NCI-H1694 (cell line): Measurements from ENCODE around the gene VASP.

Source experiments
- DNase-seq: peaks from one replicate; lab custom pipeline; 2025; lab: John Stamatoyannopoulos, UW

The VASP gene

DNA sequence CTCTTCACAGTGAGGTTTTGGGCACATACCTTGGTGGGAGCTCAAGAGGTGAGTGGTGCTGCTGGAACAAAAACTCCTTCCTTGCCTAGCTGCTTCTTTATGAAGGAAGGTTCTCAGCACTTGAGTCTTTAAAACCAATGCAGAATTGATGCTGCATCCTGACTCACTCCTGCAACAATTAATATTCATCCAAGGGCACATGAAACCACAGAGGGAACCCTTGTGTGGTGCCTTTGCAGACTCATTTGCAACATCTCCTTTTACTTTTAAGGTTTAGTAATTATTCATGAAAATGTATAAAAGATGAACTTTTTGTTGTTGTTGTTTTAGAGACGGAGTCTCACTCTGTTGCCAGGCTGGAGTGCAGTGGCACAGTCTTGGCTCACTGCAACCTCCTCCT, 47.2 kb downstream of the VASP start:
- DNase-seq: no peak

DNA sequence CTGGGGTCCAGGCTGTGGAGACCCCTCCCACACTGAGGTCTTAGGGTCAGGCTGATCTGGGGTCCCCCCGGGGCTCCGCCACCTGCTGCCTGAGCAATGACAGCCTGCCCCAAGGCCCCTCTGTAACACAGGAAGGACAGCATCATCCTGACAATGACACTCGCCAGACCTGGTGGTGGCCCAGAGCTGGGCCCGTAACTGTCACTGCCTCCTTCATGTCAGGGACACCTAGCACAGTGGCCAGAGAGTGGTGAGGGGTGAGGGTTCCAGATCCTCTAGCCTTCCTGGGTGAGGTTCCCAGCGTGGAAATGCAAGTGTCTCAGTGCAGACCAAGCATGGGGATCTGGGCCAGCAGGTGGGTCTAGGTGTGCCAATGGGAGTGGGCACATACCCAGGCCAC, 49.6 kb downstream of the VASP start:
- no peak for DNase-seq

DNA sequence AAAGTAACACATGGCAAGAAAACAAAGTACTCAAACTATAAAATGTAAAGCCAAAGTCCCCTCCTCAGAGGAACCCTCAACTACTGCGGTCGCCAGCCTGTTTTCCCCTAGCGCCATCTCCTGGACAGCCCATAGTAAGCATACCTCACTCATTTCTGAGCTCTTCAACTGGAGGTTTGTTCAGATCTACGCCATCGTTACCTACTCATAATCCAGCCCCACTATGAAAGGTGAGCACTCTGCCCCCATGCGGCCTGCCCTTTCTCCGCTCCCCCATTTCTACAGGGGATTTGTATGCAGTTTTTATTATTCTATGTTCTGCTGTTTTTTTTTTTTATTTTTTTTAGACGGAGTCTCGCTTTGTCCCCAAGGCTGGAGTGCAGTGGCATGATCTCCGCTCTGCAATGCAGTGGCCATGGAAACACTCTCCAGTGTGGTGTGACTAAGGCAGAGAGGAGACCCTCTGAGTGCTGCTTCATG, 51.2 kb downstream of the VASP start:
- DNase-seq: peak; percentile 59

DNA sequence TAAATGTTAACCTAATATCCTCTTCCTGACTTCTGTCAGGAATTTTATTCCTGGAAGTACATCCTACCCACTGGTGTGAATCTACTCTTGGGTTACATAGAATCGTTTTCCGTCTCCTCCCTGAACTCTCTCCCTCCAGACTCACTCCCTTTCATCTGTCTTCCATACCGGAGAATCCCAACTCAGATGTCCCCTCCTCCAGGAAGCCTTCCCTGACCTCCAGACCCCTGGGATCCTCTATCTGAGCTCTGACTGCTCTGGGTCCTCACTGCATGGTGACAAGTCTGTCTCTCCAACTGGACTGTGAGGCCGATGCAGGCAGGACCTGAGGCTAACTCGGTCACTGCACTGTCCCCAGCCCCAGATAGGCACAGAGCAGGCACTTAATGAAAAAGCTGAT, 52.8 kb downstream of the VASP start:
- DNase-seq: no peak

DNA sequence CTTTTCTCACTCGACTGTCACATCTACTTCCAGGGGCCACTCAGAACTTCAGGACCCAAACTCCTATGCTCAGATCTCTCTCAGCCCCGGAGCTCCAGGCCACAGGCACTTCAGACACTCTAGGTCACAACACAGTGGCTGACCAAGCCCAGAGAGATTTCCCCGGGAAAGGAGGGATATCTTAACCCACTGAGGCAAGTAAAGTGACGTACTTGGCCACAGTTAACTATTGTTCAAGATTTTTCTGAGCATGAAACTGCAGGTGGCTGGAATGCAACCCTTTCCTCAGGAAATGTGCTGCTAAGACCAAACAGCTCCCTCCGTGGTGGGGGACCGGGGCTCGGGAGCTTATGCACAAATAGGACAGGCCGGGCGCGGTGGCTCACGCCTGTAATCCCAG, 53.4 kb downstream of the VASP start:
- no peak for DNase-seq

DNA sequence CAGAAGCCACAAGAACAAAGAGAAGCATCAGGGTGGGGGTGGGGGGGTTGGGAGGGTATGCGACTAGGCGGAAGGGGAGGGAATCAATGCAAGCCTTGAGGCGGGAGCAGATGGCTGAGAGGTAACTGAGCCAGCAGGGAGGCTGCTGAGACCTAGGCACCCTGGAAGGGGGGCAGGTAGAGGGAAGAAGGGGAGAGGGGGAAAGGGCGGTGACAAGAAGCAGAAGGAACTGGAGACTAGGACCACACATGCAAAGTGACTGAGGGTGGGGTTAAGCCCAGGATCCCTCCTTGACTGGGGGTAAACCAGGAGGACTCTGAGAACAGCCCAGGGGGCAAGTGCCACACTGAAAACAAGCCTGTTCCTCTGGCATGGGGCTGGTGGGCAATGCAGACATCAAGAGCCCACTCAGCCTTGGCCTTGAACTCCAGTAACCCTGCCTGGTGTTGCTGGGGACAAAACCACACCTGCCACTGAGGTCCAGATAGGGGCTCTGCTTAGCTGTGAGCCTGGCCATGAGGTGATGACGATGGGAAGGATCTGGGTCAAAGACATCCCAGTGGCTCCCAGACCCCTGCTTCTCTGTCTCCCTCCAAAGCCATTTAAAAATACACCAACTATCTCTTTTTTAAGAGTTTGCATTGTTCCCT, 57.0 kb downstream of the VASP start:
- DNase-seq: no peak

DNA sequence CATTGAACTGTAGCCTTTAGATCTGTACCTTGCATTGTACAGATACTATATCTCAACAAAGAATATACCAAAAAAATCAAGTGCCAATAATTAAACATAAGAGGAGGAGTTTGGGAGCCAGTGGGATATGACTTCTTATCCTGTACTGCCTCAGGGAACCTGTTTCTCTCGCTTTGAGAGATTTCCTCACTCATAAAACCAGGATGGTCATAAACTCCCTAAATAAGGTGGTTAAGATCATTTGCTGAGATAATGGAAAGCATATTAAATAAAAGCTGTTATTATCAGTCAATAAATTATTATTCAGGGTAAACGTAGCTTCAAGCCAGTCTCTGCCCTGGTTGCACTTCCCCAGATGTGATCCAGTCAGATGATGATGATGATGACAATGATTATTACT, 60.3 kb downstream of the VASP start:
- no peak for DNase-seq

DNA sequence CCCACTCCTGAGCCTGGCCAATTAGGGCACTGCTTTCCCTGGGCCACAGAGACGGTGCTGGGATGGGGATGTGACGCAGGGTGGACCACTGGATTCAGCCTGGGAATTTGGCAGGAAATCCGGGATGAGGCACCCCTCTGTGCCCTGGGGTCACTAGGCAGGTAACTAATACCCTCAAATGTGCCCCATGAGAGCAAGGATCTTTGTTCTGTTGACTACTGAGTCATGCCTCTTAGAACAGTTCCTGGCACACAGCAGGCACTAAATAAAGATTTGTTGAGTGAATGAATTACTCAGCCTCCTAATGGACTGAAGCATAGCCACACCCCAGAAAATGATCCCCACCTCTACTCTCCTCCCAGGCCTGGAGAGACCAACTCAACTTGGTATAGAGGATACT, 61.5 kb downstream of the VASP start:
- no peak for DNase-seq

DNA sequence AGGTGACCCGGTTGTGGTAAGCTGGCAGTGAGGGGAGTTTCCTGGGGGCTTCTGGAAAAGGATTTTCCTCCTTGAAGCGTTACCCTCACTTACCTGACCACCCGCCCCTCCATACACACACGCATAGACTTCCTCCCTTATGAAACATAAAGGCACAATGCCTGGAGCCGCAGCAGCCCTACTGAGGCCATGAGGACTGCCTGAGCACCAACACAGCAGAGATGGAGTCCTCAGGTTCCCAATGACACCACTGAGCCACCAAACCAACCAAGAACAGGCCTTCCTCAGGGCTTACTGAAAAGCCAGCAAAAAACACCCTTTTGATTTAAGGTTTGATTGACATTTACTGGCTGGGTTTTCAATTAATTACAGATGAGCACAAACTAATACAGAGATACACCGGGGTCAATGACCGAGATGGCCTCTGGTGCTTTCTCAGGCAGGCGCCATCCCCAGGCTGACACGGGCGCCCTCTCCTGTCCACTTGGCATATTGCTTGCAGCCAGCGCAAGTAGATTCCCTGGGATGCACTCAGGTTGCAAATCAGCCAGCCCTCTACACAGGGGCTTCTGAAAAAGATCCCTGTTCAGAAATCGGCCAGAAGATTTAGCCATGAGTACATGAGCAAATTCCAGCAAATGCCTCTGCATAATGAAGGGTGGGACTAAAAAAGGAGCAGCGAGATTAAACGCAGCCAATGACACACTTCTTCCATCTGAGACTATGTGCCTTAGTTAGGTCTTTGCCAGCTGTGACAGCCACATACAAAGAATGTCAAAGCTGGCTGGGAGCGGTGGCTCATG, 62.5 kb downstream of the VASP start:
- peak; percentile 18 for DNase-seq

DNA sequence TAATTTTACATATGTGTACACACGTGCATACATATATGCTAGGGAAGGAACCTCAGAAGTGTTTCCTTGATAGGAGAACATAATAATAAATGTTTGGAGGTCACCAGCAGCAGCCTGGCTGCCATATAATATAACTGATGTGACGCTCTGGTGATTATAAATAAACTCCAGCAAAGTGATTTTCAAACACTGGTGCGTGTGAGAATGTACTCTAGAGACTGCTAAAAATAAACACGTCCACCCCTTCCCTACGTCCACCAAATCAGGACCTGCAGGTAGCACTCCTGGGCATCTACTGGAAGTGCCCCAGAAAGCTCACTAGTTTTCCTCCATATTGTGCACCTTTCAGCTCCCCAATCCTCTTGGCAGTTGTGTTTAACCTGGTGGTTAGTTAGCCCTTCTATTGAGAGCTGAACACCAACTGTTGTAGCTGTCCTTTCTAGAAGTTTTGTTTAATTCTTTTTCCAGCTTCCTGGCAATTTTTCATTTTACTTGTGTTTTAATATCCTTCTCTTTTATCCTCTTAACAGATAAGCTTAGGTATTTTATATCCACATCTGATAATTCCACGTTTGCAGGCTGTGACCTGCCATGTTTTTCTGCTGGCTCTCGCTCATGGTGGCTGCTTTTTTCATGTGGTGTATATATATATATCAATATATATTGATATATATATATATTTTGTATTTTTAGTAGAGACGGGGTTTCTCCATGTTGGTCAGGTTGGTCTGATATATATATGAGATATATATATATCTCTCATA, 64.4 kb downstream of the VASP start:
- DNase-seq: no peak

DNA sequence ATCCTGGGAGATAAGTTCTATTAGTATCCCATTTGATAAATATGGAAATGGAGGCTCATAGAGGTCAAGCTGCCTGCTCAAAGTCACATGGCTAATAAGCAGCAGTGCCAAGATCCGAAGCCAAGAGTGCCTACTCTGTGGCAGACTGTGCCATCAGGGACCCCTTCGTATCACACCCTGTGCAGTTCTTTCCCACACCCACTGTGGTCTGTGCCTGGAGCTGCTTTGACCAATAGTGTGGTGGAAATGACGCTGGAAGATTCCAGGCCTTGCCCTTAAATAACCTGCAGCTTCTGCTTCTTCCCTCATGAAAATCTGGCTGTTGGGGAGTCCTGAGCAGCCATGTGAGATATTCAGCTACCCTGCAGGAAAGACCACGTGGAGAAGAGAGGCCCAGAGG, 67.2 kb downstream of the VASP start:
- no peak for DNase-seq

DNA sequence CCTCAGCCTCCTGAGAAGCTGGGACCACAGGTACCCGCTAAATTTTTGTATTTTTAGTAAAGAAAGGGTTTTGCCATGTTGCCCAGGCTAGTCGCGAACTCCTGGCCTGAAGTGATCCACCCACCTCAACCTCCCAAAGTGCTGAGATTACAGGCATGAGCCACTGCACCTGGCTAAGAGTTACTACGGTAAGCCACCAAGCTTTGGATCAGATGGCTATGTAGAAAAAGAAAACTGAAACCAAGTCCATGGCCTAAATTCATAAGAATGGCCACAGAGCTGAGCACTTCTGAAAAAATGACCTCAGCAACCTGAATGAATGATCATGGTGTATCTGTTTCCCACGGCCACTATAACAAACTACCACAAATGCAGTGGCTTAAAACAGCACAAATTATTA, 67.9 kb downstream of the VASP start:
- no peak for DNase-seq
